Lower leg skin (tissue), 3 donors: ENCODE results near the gene CAVIN1.

Source experiments
- CTCF ChIP-seq, 3 donors: fragments of 450-650 bp; IDR thresholded peaks; one replicate each; pipeline ENCODE4 v1.5.1; 2016; ENCODE audit warnings: antibody characterized with exemption in 3 of 3, mild to moderate bottlenecking in 3 of 3, moderate library complexity in 2 of 3
- POLR2A ChIP-seq, 2 donors: fragments of 450-650 bp; IDR thresholded peaks; one replicate each; pipeline ENCODE4 v1.6.1; 2016 to 2017; ENCODE audit warnings: antibody characterized with exemption in 2 of 2, mild to moderate bottlenecking in 1 of 2, moderate library complexity in 1 of 2

- no peak for TF ChIP-seq CTCF (IDR thresholded peaks at IDR 0.05)
- no peak for TF ChIP-seq POLR2A (IDR thresholded peaks at IDR 0.05)
These were observed 61.3 kb downstream of the CAVIN1 start for GRCh38 chr17:42361781-42362186.
